Mesendoderm (in vitro differentiated cells): ENCODE measurements around the gene DSE.

ENCODE experiments used
- DNase-seq: peaks from one replicate; pipeline ENCODE4 v3.0.0; 2013
- H2AK5ac ChIP-seq: 2 replicates; pipeline ENCODE4 v1.6.1; 2013; ENCODE audit warnings: low read length, inconsistent platforms
- H2BK120ac ChIP-seq: 2 replicates; pipeline ENCODE4 v1.6.1; 2013; ENCODE audit warnings: low read depth, mild to moderate bottlenecking, low read length, moderate library complexity, mixed read lengths
- H2BK15ac ChIP-seq: replicated peaks from 2 replicates; pipeline ENCODE4 v1.6.1; 2013; ENCODE audit warnings: low read depth, mild to moderate bottlenecking, moderate library complexity
- H2BK5ac ChIP-seq: 2 replicates; pipeline ENCODE4 v1.6.1; 2013; ENCODE audit warnings: low read length, inconsistent platforms
- H3K18ac ChIP-seq: 2 replicates; pipeline ENCODE4 v1.6.1; 2013; ENCODE audit warnings: mild to moderate bottlenecking, low read length, mixed read lengths
- H3K23ac ChIP-seq: one replicate; pipeline ENCODE4 v1.6.1; 2013; ENCODE audit warnings: low read length
- H3K27ac ChIP-seq: 2 replicates; pipeline ENCODE4 v1.5.1; 2013; ENCODE audit warnings: low read depth, mild to moderate bottlenecking, inconsistent platforms, low read length, moderate library complexity
- H3K27me3 ChIP-seq: 2 replicates; pipeline ENCODE4 v1.6.1; 2013; ENCODE audit warnings: low read length, control low read depth, mild to moderate bottlenecking, inconsistent platforms; ENCODE audit not compliant: insufficient read depth, poor library complexity
- H3K36me3 ChIP-seq: 2 replicates; pipeline ENCODE4 v1.6.1; 2013; ENCODE audit warnings: low read length, inconsistent platforms; ENCODE audit not compliant: control insufficient read depth, insufficient read depth
- H3K4ac ChIP-seq: one replicate; pipeline ENCODE4 v1.6.1; 2013; ENCODE audit warnings: low read depth, mild to moderate bottlenecking, low read length, moderate library complexity
- H3K4me1 ChIP-seq: 2 replicates; pipeline ENCODE4 v1.6.1; 2013; ENCODE audit warnings: low read depth, low read length, inconsistent platforms; ENCODE audit not compliant: control insufficient read depth
- H3K4me2 ChIP-seq: 2 replicates; pipeline ENCODE4 v1.6.1; 2013; ENCODE audit warnings: low read length
- H3K4me3 ChIP-seq: 2 replicates; pipeline ENCODE4 v1.5.1; 2013; ENCODE audit warnings: mild to moderate bottlenecking, low read length
- H3K56ac ChIP-seq: one replicate; pipeline ENCODE4 v1.6.1; 2013; ENCODE audit warnings: low read length
- H3K79me1 ChIP-seq: 2 replicates; pipeline ENCODE4 v1.6.1; 2013; ENCODE audit warnings: low read length, inconsistent platforms
- H3K79me2 ChIP-seq: 2 replicates; pipeline ENCODE4 v1.6.1; 2013; ENCODE audit warnings: mild to moderate bottlenecking, low read length; ENCODE audit not compliant: control insufficient read depth, insufficient read depth
- H3K9ac ChIP-seq: 2 replicates; pipeline ENCODE4 v1.6.1; 2013; ENCODE audit warnings: low read length, inconsistent platforms
- H4K5ac ChIP-seq: one replicate; pipeline ENCODE4 v1.6.1; 2013; ENCODE audit warnings: low read length
- H4K8ac ChIP-seq: one replicate; pipeline ENCODE4 v1.6.1; 2013; ENCODE audit warnings: low read depth, mild to moderate bottlenecking, control low read depth, low read length, moderate library complexity
- WGBS: extraction: QIAGEN DNeasy Blood & Tissue Kit; methylation state at CpG from one replicate; pipeline ENCODE4 v1.1.7; 2013; ENCODE audit warnings: low lambda C conversion rate, missing lambda C conversion rate; ENCODE audit not compliant: insufficient coverage; ENCODE audit errors: extremely low coverage; 5-methylcytosine and 5-hydroxymethylcytosine counted together

The DSE gene

GRCh38 chr6:116352515-116353471 lies 18.0 kb upstream of the DSE start:
- H3K4me3 ChIP-seq: no peak overlapping the region
- H3K4ac ChIP-seq: peak overlapping the region; percentile 4
- no peak overlapping the region for H3K27ac ChIP-seq

DNA sequence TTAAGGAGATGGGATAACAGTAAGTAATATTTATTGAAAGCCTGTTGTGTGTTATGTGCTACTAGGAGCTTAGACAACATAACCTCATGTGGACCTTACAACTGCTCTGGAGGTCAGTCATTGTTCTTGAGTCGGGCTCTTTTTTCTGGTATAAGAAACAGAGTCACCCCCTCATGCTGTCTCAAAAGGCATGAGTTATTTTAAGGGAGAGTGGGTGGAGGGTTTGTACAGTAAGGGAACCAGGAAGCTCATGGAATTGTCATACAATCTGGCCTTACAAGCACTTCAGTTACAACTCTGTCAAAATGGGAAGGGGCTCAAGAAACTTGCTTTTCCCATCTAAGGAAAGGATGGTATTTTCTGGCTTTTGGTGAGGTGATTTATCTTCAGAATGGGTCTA lies 16.5 kb upstream of the DSE start:
- H3K4me2 ChIP-seq: no peak overlapping the region
- no peak overlapping the region for H3K9ac ChIP-seq
- H3K36me3 ChIP-seq: no peaks in the 10 kb centered on the region
- H3K79me2 ChIP-seq: no peaks in the 10 kb centered on the region
- H3K4me3 ChIP-seq: no peak overlapping the region
- H3K18ac ChIP-seq: no peak overlapping the region
- H2BK120ac ChIP-seq: no peak overlapping the region
- no peaks in the 10 kb centered on the region for H3K27me3 ChIP-seq
- no peak overlapping the region for H2BK5ac ChIP-seq
- no peak overlapping the region for H4K5ac ChIP-seq
- DNase-seq: no peak
- H2BK15ac ChIP-seq: no peak overlapping the region
- WGBS: no CpG with 5 or more reads among the region's 1 CpG
- H3K79me1 ChIP-seq: no peaks in the 10 kb centered on the region
- no peak overlapping the region for H3K23ac ChIP-seq
- no peak overlapping the region for H4K8ac ChIP-seq
- H3K4me1 ChIP-seq: no peaks in the 10 kb centered on the region
- H2AK5ac ChIP-seq: no peak overlapping the region
- H3K27ac ChIP-seq: no peak overlapping the region
- no peak overlapping the region for H3K56ac ChIP-seq
- H3K4ac ChIP-seq: no peak overlapping the region

More at GRCh38 chr6:116352515-116353471, 18.0 kb upstream of the DSE start:
- Histone ChIP-seq H3K18ac (no peak overlapping the region), H3K79me1 (no peaks in the 10 kb centered on the region), H2BK5ac (no peak overlapping the region), H3K4me1 (no peaks in the 10 kb centered on the region), H3K23ac (no peak overlapping the region), H3K4me2 (no peak overlapping the region), H3K27me3 (no peaks in the 10 kb centered on the region), H4K8ac (no peak overlapping the region), H2AK5ac (no peak overlapping the region), H3K79me2 (no peaks in the 10 kb centered on the region), H3K9ac (no peak overlapping the region), H4K5ac (no peak overlapping the region), H3K36me3 (no peaks in the 10 kb centered on the region), H2BK120ac (no peak overlapping the region), H3K56ac (no peak overlapping the region), H2BK15ac (no peak overlapping the region)
- WGBS: no CpG with 5 or more reads among the region's 3 CpGs
- no peak for DNase-seq

GRCh38 chr6:116355796-116356195 lies 15.0 kb upstream of the DSE start:
- Histone ChIP-seq H3K79me1 (no peaks in the 10 kb centered on the region), H2AK5ac (no peak overlapping the region), H3K23ac (no peak overlapping the region), H3K4me3 (no peak overlapping the region), H2BK15ac (no peak overlapping the region), H3K4me1 (no peaks in the 10 kb centered on the region), H3K27ac (no peak overlapping the region), H3K4ac (no peak overlapping the region), H3K18ac (no peak overlapping the region), H4K8ac (no peak overlapping the region), H3K9ac (no peak overlapping the region), H2BK5ac (no peak overlapping the region), H3K79me2 (no peaks in the 10 kb centered on the region), H2BK120ac (no peak overlapping the region), H3K27me3 (no peaks in the 10 kb centered on the region), H3K56ac (no peak overlapping the region), H4K5ac (no peak overlapping the region), H3K4me2 (no peak overlapping the region), H3K36me3 (no peaks in the 10 kb centered on the region)
- DNase-seq: no peak
- WGBS: no CpG with 5 or more reads among the region's 3 CpGs

GRCh38 chr6:116359131-116359530 lies 11.6 kb upstream of the DSE start:
- H3K4me1 ChIP-seq: no peaks in the 10 kb centered on the region
- H3K79me1 ChIP-seq: no peaks in the 10 kb centered on the region
- no peak overlapping the region for H2BK15ac ChIP-seq
- no peak overlapping the region for H3K4ac ChIP-seq
- no peak overlapping the region for H3K56ac ChIP-seq
- DNase-seq: no peak
- no peaks in the 10 kb centered on the region for H3K36me3 ChIP-seq
- H3K18ac ChIP-seq: no peak overlapping the region
- no peak overlapping the region for H3K4me2 ChIP-seq
- no peak overlapping the region for H3K23ac ChIP-seq
- no peak overlapping the region for H3K9ac ChIP-seq
- H3K4me3 ChIP-seq: no peak overlapping the region
- H3K79me2 ChIP-seq: no peaks in the 10 kb centered on the region
- no peak overlapping the region for H4K5ac ChIP-seq
- no peak overlapping the region for H2BK5ac ChIP-seq
- no peak overlapping the region for H2BK120ac ChIP-seq
- H4K8ac ChIP-seq: no peak overlapping the region
- H2AK5ac ChIP-seq: no peak overlapping the region
- H3K27ac ChIP-seq: no peak overlapping the region
- H3K27me3 ChIP-seq: no peaks in the 10 kb centered on the region
- no CpG with 5 or more reads among the region's 1 CpG for WGBS

- Histone ChIP-seq H4K8ac (no peak overlapping the region), H3K36me3 (no peaks in the 10 kb centered on the region), H3K27ac (no peak overlapping the region), H3K23ac (no peak overlapping the region), H3K79me1 (no peaks in the 10 kb centered on the region), H3K4ac (no peak overlapping the region), H2BK120ac (no peak overlapping the region), H2BK5ac (no peak overlapping the region), H3K56ac (no peak overlapping the region), H3K79me2 (no peaks in the 10 kb centered on the region), H3K4me1 (no peaks in the 10 kb centered on the region), H3K9ac (no peak overlapping the region), H3K4me2 (no peak overlapping the region), H4K5ac (no peak overlapping the region), H3K4me3 (no peak overlapping the region), H3K18ac (no peak overlapping the region), H2BK15ac (no peak overlapping the region), H3K27me3 (no peaks in the 10 kb centered on the region), H2AK5ac (no peak overlapping the region)
- DNase-seq: no peak
- WGBS: no CpG with 5 or more reads among the region's 2 CpGs
These were observed 10.9 kb upstream of the DSE start for GRCh38 chr6:116359835-116360234.
